ENCODE results near the gene DDC.

DDC gene

DNA sequence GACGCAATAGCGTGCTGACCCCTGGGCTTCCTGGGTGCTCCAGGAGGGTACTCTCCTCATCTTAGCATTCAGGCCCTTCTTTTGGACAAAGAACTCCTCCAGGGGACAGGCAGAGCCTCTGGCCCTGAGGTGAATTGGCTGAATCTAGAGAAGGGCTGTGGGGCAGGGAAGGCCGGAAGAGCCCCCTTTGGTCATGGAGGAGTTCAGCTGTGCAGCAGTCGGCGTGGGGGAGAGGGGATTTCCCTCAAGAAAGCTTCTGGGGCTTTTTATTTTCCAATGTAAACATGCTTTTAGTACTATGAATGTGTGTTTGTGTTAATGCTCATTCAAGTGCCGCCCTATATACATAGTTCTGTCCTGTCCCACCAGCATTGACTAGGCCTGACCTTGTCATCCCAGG is 153.9 kb downstream of the DDC start:
- DNase-seq (ENCODE audit: low spot score): no peak

DNA sequence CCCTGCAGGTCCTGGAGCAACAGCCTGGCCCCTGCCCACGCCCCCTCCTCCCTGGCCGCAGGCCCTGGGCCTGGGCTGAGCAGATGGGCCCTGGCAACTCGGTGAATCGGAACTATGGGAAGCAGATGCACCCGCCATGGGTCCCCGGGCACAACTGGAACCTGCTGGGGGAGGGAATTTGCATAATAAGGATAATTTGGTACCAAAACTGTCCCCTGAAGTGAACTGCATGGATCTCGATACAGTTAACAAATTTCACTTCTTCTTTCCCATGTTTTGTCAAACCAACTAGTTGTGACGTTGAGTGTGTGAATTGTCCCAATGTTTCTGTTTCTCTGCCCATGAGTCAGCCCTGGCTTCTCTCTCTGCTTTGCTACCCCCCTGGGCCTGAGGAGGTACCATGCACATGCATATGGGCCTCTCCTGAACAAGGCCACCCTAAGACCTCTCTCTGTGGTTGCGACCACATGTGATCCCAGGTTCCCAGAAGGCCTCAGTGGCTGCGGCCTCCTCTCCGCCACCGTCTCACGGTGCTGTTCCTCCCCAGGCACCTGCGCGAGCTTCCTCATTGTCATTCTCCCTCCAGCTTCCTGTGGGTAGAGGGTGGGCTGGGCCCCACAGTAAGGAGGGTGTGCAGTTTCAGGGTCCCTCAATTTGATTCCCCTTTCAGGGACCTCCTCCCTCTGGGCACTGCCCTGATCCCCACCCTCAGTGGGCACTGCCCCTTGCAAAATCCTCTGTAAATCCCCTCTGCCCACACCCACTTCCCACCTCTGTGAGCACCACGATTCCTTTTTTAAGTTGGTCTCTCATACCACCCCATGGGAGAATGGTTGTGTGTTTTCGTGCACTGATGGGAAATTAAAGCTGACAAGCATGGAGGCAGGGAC is 155.1 kb downstream of the DDC start:
- DNase-seq (ENCODE audit: low spot score): no peak

Data from putamen (tissue), 1 donor.